ENCODE measurements around the gene RNPEPL1. TPM values are rescaled to one million over a fixed set of nuclear protein-coding genes. Genes with fewer than 3 reads are reported as not detected.

The RNPEPL1 gene
- 22.2 TPM for total RNA-seq

GRCh38 chr2:240567872-240568677 is at the start of gene RNPEPL1:
TSS of gene RNPEPL1 (plus strand) at chr2:240568484. CDS start at chr2:240568587, 103 bp downstream.

GRCh38 chr2:240557808-240558207 is 10.5 kb upstream of the RNPEPL1 start, which contains the start of gene ANKMY1:
TSS of gene ANKMY1 (minus strand) at chr2:240557988. CDS start at chr2:240557335, 653 bp downstream.

GRCh38 chr2:240560084-240560479 is 8.2 kb upstream of the RNPEPL1 start, which contains the start of gene DUSP28:
TSS of gene DUSP28 (plus strand) at chr2:240560357. CDS start at chr2:240560685, 328 bp downstream.

GRCh38 chr2:240586198-240586918 is 18.1 kb downstream of the RNPEPL1 start, which contains the start of gene CAPN10:
TSS of gene CAPN10 (plus strand) at chr2:240586734. CDS start at chr2:240586912, 178 bp downstream.

GRCh38 chr2:240624950-240625621 is 56.8 kb downstream of the RNPEPL1 start, which contains the start of gene GPR35:
TSS of gene GPR35 (plus strand) at chr2:240625480. CDS start at chr2:240629953, 4,473 bp downstream.

Other genes starting within 250 kb of the RNPEPL1 start
- gene GPC1, start 132.8 kb upstream of the RNPEPL1 start, total RNA-seq = 42.0 TPM
- 13.9 TPM for gene ANKMY1, start 10.5 kb upstream of the RNPEPL1 start, total RNA-seq
- 7.0 TPM for gene DUSP28, start 8.1 kb upstream of the RNPEPL1 start, total RNA-seq
- gene CAPN10, start 18.2 kb downstream of the RNPEPL1 start, total RNA-seq = 28.1 TPM
- 2.5 TPM for gene GPR35, start 57.0 kb downstream of the RNPEPL1 start, total RNA-seq
- 0.58 TPM for gene AQP12B, start 114.4 kb downstream of the RNPEPL1 start, total RNA-seq
- not detected for gene AQP12A, start 123.4 kb downstream of the RNPEPL1 start, total RNA-seq